NT2/D1 (cell line): ENCODE results near the gene NDC1.

Experiments
- YY1 ChIP-seq: IDR thresholded peaks from 2 replicates; pipeline ENCODE4 v1.6.1; 2011; ENCODE audit not compliant: insufficient read length, insufficient read depth
- ZNF274 ChIP-seq: IDR thresholded peaks from 2 replicates; pipeline ENCODE4 v1.6.1; 2011; ENCODE audit warnings: mild to moderate bottlenecking, low read depth, low read length

GRCh38 chr1:53825306-53825705 is 12.8 kb downstream of the NDC1 start:
- TF ChIP-seq YY1 (no peak), ZNF274 (no peak)
